UCSD-AML1 (cell line): ENCODE results near the gene FOXN3.

Source experiments
- DNase-seq: peaks from one replicate; lab custom pipeline; 2025; ENCODE audit not compliant: unreplicated experiment; lab: John Stamatoyannopoulos, UW

The FOXN3 gene

DNA sequence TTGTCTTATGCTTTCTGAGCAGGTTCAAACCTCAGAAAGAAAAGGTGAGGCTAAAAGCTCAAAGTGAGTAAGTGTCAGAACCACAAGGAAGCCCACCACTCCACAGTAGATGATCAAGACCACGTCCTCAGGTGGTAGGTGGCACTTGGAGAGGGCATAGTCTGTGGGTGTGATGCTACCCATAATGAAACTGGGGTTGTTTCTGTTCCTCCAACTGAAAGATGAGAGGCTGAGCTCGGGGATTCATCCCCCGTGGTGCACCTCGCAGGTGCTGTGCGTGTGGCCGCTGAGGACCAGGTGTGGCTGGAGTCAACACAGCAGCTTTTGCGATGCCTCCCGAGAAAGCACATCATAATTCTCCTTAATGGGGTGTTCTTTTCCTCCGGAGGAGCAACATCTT, 306.9 kb downstream of the FOXN3 start:
- DNase-seq, result no peak

DNA sequence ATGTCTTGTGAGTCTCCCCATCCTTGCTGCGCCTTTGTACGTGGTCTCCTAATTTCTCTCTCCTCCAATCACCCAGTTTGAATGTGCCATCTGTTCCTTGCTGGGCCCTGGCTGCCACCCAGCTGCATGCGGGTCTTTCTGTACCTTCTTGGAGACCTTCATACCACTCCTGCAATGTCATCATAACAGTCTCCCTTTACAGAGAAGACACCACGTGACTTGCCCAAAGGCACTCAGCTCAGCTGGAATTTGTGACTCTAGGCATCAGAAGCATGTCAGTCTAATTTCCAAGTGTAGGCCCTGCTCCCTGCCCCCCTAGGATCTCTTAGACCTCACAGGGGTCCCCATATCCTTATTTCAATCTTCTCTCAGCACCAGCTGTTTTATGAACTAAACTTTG, 308.4 kb downstream of the FOXN3 start:
- no peak for DNase-seq

DNA sequence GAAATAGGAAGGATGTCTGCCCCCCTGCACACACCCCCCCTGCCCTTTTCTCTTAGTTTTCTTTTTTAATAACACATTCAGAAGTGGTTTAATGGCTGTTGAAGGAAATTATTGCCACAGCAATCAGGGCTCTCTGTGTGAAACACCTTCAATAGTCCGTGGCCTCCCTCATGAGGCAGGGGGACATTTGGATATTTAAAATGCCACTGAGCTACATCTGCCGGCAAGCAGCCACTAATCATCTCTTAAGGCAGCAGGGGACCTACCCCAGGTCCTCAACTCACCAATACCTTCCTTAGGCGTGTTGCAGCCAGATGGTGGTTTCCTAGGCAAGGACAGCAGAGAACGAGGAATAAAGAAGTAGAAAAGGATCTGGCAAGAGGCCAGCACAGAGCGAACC, 309.4 kb downstream of the FOXN3 start:
- no peak for DNase-seq
